Endothelial cell of umbilical vein (primary cell): ENCODE results near the gene CHN1. TPM values are rescaled to one million over a fixed set of nuclear protein-coding genes. Genes with fewer than 3 reads are reported as not detected.

Source experiments
- BruUV-seq: library from RNA; stranded (reverse); fragments of 400-500 nt; replicated peaks from 2 replicates; lab custom pipeline; 2021; lab: Mats Ljungman, UMichigan
- CTCF ChIA-PET: fragments of 300-600, 350-600 bp; sonication (Branson Sonifier 250); formaldehyde crosslinking; loops from one replicate; lab custom pipeline; 2021; ENCODE audit warnings: antibody characterized with exemption, inconsistent platforms; lab: Charles Lee
- POLR2A ChIA-PET: fragments of 300-600, 350-600 bp; sonication (Branson Sonifier 250); formaldehyde crosslinking; loops from one replicate; lab custom pipeline; 2021; ENCODE audit warnings: antibody characterized with exemption, inconsistent platforms; lab: Charles Lee
- DNase-seq: peaks from one replicate; pipeline ENCODE4 v3.0.0-alpha.2; 2011; ENCODE audit warnings: low read depth, low spot score
- FAIRE-seq: peaks from 2 replicates; lab custom pipeline; 2011; peaks lifted over from hg19 to GRCh38; lab: Jason Lieb, UNC
- H2AFZ ChIP-seq: 2 replicates; pipeline ENCODE4 v1.6.0; 2012; ENCODE audit warnings: low read depth, low read length, control low read depth, inconsistent platforms
- H3K27ac ChIP-seq: 2 replicates; pipeline ENCODE4 v1.5.1; 2011; ENCODE audit warnings: low read depth, mild to moderate bottlenecking, control low read depth, low read length, moderate library complexity; ENCODE audit not compliant: insufficient read depth
- H3K27me3 ChIP-seq, 2 experiments: 2 replicates each; pipeline versions ENCODE4 v1.6.0 to v1.6.1; 2011; ENCODE audit warnings: low read length in 2 of 2, mixed read lengths in 1 of 2; ENCODE audit not compliant: control insufficient read depth in 2 of 2, insufficient read depth in 2 of 2
- H3K36me3 ChIP-seq, 2 experiments: 2 replicates in 1 of 2; 3 replicates in 1 of 2; pipeline ENCODE4 v1.5.1; 2011; ENCODE audit warnings: low read length in 2 of 2, mild to moderate bottlenecking in 1 of 2, moderate library complexity in 1 of 2; ENCODE audit not compliant: control insufficient read depth in 2 of 2, insufficient read depth in 2 of 2; ENCODE audit errors: extremely low read depth in 1 of 2
- H3K4me1 ChIP-seq: 3 replicates; pipeline ENCODE4 v1.5.1; 2011; ENCODE audit warnings: mild to moderate bottlenecking, low read length; ENCODE audit not compliant: control insufficient read depth, insufficient read depth; ENCODE audit errors: extremely low read depth
- H3K4me2 ChIP-seq: 2 replicates; pipeline ENCODE4 v1.6.1; 2011; ENCODE audit warnings: low read length, control low read depth, mixed read lengths; ENCODE audit not compliant: insufficient read depth
- H3K4me3 ChIP-seq, 3 experiments: fragments of 200-600 bp in 1 of 3; sonication (generic), shearing (Covaris generic) in 1 of 3; replicated peaks in 1 of 3; 2 replicates each; pipeline ENCODE4 v1.5.1; 2011 to 2016; ENCODE audit warnings: control low read depth in 3 of 3, low read length in 3 of 3, mild to moderate bottlenecking in 2 of 3, inconsistent platforms in 1 of 3, low read depth in 1 of 3, moderate library complexity in 1 of 3; ENCODE audit not compliant: insufficient read depth in 1 of 3
- H3K79me2 ChIP-seq: 2 replicates; pipeline ENCODE4 v1.6.0; 2012; ENCODE audit warnings: low read length, inconsistent platforms; ENCODE audit not compliant: control insufficient read depth, insufficient read depth
- H3K9ac ChIP-seq: replicated peaks from 2 replicates; pipeline ENCODE3; 2011; ENCODE audit warnings: low read length, control low read depth; ENCODE audit not compliant: insufficient read depth; ENCODE audit errors: extremely low read depth
- H3K9me1 ChIP-seq: replicated peaks from 3 replicates; pipeline ENCODE4 v1.6.0; 2011; ENCODE audit warnings: mild to moderate bottlenecking, low read length; ENCODE audit not compliant: control insufficient read depth, insufficient read depth; ENCODE audit errors: extremely low read depth
- H3K9me3 ChIP-seq: replicated peaks from 2 replicates; pipeline ENCODE4 v1.5.1; 2012; ENCODE audit warnings: low read length, inconsistent platforms; ENCODE audit not compliant: control insufficient read depth, insufficient read depth
- H4K20me1 ChIP-seq: replicated peaks from 2 replicates; pipeline ENCODE3; 2011; ENCODE audit warnings: mild to moderate bottlenecking, low read length; ENCODE audit not compliant: control insufficient read depth, insufficient read depth; ENCODE audit errors: extremely low read depth
- EZH2 ChIP-seq: IDR thresholded peaks from 2 replicates; pipeline ENCODE4 v1.6.1; 2012; ENCODE audit warnings: borderline replicate concordance, low read depth, mild to moderate bottlenecking, moderate library complexity, low read length, inconsistent platforms; ENCODE audit not compliant: severe bottlenecking
- FOS ChIP-seq: IDR thresholded peaks from 2 replicates; pipeline ENCODE4 v1.6.1; 2011; ENCODE audit warnings: mild to moderate bottlenecking, low read length, moderate library complexity, borderline replicate concordance; ENCODE audit not compliant: insufficient read depth
- GATA2 ChIP-seq: IDR thresholded peaks from 2 replicates; pipeline ENCODE4 v1.7.0; 2011; ENCODE audit warnings: low read depth, mild to moderate bottlenecking, moderate library complexity, mixed read lengths, low read length; ENCODE audit not compliant: insufficient read length, insufficient read depth
- JUN ChIP-seq: IDR thresholded peaks from 2 replicates; pipeline ENCODE4 v1.6.1; 2011; ENCODE audit warnings: borderline replicate concordance, low read depth; ENCODE audit not compliant: insufficient read length, insufficient read depth
- MYC ChIP-seq: IDR thresholded peaks from one replicate; pipeline ENCODE4 v1.6.1; 2011; ENCODE audit warnings: mild to moderate bottlenecking, low read depth, low read length
- POLR2A ChIP-seq: IDR thresholded peaks from 2 replicates; pipeline ENCODE4 v1.6.1; 2012; ENCODE audit warnings: low read depth, mild to moderate bottlenecking, control low read depth, low read length
- POLR2AphosphoS5 ChIP-seq: IDR thresholded peaks from 2 replicates; pipeline ENCODE4 v1.6.1; 2012; ENCODE audit warnings: low read depth, mild to moderate bottlenecking, control low read depth, low read length, moderate library complexity; ENCODE audit not compliant: insufficient read depth
- dilution Hi-C: fragments of 300-500 bp; cut with MboI; formaldehyde crosslinking; loops from one replicate; pipeline ENCODE4 v1.15.0; 2019; ENCODE audit warnings: low sequenced_read_pairs; ENCODE audit not compliant: extremely low pct_ligation_motif_present
- intact Hi-C: fragments of 100-400 bp; cut with micrococcal nuclease; formaldehyde crosslinking; loops from one replicate; pipeline ENCODE4 v1.10.0; 2022
- polyA plus RNA-seq, 4 experiments: library from polyadenylated mRNA; depleted of rRNA in 3 of 4; stranded (reverse) in 3 of 4; unstranded in 1 of 4; fragments of >200 nt; gene quantifications; 2 replicates each; pipeline versions ENCODE4 v1.2.1 to v1.2.3, GENCODE V29; 2011 to 2012; ENCODE audit warnings: missing spikeins in 1 of 4
- total RNA-seq: library from RNA; stranded (reverse); gene quantifications from 2 replicates; pipeline ENCODE4 v1.2.3, GENCODE V29; 2021
- TF ChIP-seq, protein P1 (sequence below): IDR thresholded peaks from 2 replicates; pipeline ENCODE4 v1.6.1; 2011; ENCODE audit not compliant: insufficient read depth, insufficient read length
- TF ChIP-seq, protein P2 (sequence below), 2 donors: IDR thresholded peaks; 1 replicate in 1 of 2; 2 replicates in 1 of 2; pipeline ENCODE4 v1.5.1; 2011; ENCODE audit warnings: low read length in 2 of 2, mild to moderate bottlenecking in 2 of 2, moderate library complexity in 2 of 2, control low read depth in 1 of 2, inconsistent platforms in 1 of 2, low read depth in 1 of 2; ENCODE audit not compliant: insufficient read depth in 1 of 2; ENCODE audit errors: extremely low read depth in 1 of 2

The CHN1 gene
- total and polyA plus RNA-seq, 2 donors (not counting 3 experiments of a cell fraction or from before 2014, with no cell fraction given) = 23.3 to 24.9 TPM

DNA sequence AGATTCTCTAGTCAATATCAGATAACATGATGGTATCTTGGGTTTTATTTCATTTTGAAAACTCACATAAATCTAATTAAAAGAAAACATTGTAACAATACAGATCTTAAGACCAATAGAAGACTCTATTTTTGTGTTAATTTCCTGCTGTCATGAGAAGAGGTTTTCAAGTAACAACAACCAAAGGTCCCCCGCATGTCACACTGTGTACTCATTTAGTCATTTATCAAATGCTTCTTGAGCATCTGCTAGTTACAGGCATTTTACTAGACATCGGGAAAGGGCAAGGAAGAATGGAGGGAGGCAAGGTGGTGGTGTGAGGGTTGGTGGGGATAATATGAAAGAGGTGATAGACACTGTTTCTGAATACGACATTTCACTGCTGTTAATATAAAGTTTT is 163.2 kb downstream of the CHN1 start:
- Histone ChIP-seq H3K4me2 (no peak overlapping the region), H3K9ac (no peak overlapping the region), H2AFZ (no peak overlapping the region), H3K27me3 (no peaks in the 10 kb centered on the region), H3K4me3 (no peak overlapping the region), H3K9me1 (no peaks in the 10 kb centered on the region), H3K79me2 (no peaks in the 10 kb centered on the region), H3K4me1 (no peaks in the 10 kb centered on the region), H3K36me3 (no peaks in the 10 kb centered on the region), H4K20me1 (no peaks in the 10 kb centered on the region), H3K27ac (no peak overlapping the region), H3K9me3 (no peaks in the 10 kb centered on the region)
- ChIA-PET CTCF (no interaction called here), POLR2A (no interaction called here)
- TF ChIP-seq EZH2 (no peak), GATA2 (no peak), JUN (no peak), POLR2AphosphoS5 (no peak), FOS (no peak), MYC (no peak), POLR2A (no peak)
- TF ChIP-seq, protein P1, sequence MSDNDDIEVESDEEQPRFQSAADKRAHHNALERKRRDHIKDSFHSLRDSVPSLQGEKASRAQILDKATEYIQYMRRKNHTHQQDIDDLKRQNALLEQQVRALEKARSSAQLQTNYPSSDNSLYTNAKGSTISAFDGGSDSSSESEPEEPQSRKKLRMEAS = no peak
- TF ChIP-seq, protein P2, sequence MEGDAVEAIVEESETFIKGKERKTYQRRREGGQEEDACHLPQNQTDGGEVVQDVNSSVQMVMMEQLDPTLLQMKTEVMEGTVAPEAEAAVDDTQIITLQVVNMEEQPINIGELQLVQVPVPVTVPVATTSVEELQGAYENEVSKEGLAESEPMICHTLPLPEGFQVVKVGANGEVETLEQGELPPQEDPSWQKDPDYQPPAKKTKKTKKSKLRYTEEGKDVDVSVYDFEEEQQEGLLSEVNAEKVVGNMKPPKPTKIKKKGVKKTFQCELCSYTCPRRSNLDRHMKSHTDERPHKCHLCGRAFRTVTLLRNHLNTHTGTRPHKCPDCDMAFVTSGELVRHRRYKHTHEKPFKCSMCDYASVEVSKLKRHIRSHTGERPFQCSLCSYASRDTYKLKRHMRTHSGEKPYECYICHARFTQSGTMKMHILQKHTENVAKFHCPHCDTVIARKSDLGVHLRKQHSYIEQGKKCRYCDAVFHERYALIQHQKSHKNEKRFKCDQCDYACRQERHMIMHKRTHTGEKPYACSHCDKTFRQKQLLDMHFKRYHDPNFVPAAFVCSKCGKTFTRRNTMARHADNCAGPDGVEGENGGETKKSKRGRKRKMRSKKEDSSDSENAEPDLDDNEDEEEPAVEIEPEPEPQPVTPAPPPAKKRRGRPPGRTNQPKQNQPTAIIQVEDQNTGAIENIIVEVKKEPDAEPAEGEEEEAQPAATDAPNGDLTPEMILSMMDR (IDR thresholded peaks at IDR 0.05; ENCODE audit: extremely low read depth in 1 of 2, insufficient read depth in 1 of 2, low read depth in 1 of 2, low read length in 2 of 2) = no peak
- no TSS peak for BruUV-seq
- no peak for DNase-seq
- intact Hi-C loops (no loop called here), dilution Hi-C loops (no loop called here)
- no peak for FAIRE-seq
